AG08395 (cell line): Measurements from ENCODE around the gene IPO13.

Source experiments
- DNase-seq: peaks from one replicate; pipeline ENCODE4 v3.0.0; 2012; ENCODE audit warnings: mixed read lengths, low spot score

IPO13 gene

GRCh38 chr1:44012404-44012803 is 65.7 kb downstream of the IPO13 start:
- DNase-seq: no peak

GRCh38 chr1:44012941-44013609 is 66.3 kb downstream of the IPO13 start:
- no peak for DNase-seq

- no peak for DNase-seq
Measured at GRCh38 chr1:44013949-44014348, 67.2 kb downstream of the IPO13 start.

GRCh38 chr1:44014365-44015104 is 67.8 kb downstream of the IPO13 start:
- DNase-seq: no peak

- no peak for DNase-seq
Measured at GRCh38 chr1:44015206-44015605, 68.5 kb downstream of the IPO13 start.

- DNase-seq: no peak
Measured at GRCh38 chr1:44016041-44016889, 69.5 kb downstream of the IPO13 start.

- no peak for DNase-seq
Measured at GRCh38 chr1:44016890-44017400, 70.2 kb downstream of the IPO13 start.
